Erythroblast (primary cell): ENCODE results near the gene CYSTM1.

ENCODE experiments used
- GATA1 ChIP-seq: IDR thresholded peaks from 2 replicates; pipeline ENCODE4 v1.6.1; 2011; ENCODE audit warnings: low read depth, mild to moderate bottlenecking, control low read depth, low read length, moderate library complexity
- POLR2A ChIP-seq: IDR thresholded peaks from 2 replicates; pipeline ENCODE4 v1.6.1; 2011; ENCODE audit warnings: mild to moderate bottlenecking, low read length

GRCh38 chr5:140202610-140203009 is 27.6 kb downstream of the CYSTM1 start:
- TF ChIP-seq POLR2A (no peak), GATA1 (no peak)
